WTC11 (cell line): ENCODE results near the gene PFDN1.

ENCODE experiments used
- CBFB ChIP-seq: sonication (generic); formaldehyde crosslinking; IDR thresholded peaks from 2 replicates; pipeline ENCODE4 v1.8.1; 2022; ENCODE audit warnings: mild to moderate bottlenecking, low read depth, missing genetic modification reagents
- ESRRA ChIP-seq: sonication (generic); formaldehyde crosslinking; IDR thresholded peaks from 2 replicates; pipeline ENCODE4 v1.8.1; 2022; ENCODE audit warnings: mild to moderate bottlenecking, missing genetic modification reagents, borderline replicate concordance
- ETV6 ChIP-seq: sonication (generic); formaldehyde crosslinking; IDR thresholded peaks from 2 replicates; pipeline ENCODE4 v1.8.1; 2022; ENCODE audit warnings: mild to moderate bottlenecking, missing genetic modification reagents
- NFE2L1 ChIP-seq: sonication (generic); formaldehyde crosslinking; IDR thresholded peaks from 2 replicates; pipeline ENCODE4 v1.8.1; 2023; ENCODE audit warnings: missing genetic modification reagents
- PRRX2 ChIP-seq: fragments of 250-450 bp; sonication (Bioruptor Pico); IDR thresholded peaks from 2 replicates; pipeline ENCODE4 v1.8.0; 2021; ENCODE audit warnings: mild to moderate bottlenecking
- SOX15 ChIP-seq: fragments of 250-450 bp; sonication (Bioruptor Pico); IDR thresholded peaks from 2 replicates; pipeline ENCODE4 v1.9.0; 2021; ENCODE audit warnings: mild to moderate bottlenecking
- SP1 ChIP-seq: sonication (generic); formaldehyde crosslinking; conservative IDR thresholded peaks from 2 replicates; pipeline ENCODE4 v1.8.1; 2022; ENCODE audit warnings: missing genetic modification reagents
- TP53 ChIP-seq: sonication (generic); formaldehyde crosslinking; IDR thresholded peaks from 2 replicates; pipeline ENCODE4 v1.8.1; 2023; ENCODE audit warnings: mild to moderate bottlenecking, missing genetic modification reagents
- TF ChIP-seq, protein P1 (sequence below): sonication (generic); formaldehyde crosslinking; IDR thresholded peaks from 2 replicates; pipeline ENCODE4 v1.8.1; 2022; ENCODE audit warnings: missing genetic modification reagents, borderline replicate concordance
- TF ChIP-seq, protein P2 (sequence below): fragments of 200-600 bp; IDR thresholded peaks from 2 replicates; pipeline ENCODE4 v1.8.0; 2022; ENCODE audit warnings: antibody characterized with exemption
- TF ChIP-seq, protein P3 (sequence below): sonication (generic); formaldehyde crosslinking; IDR thresholded peaks from 2 replicates; pipeline ENCODE4 v1.8.1; 2022; ENCODE audit warnings: low read depth, mild to moderate bottlenecking, moderate library complexity, missing genetic modification reagents, borderline replicate concordance
- TF ChIP-seq, protein P4 (sequence below): sonication (generic); formaldehyde crosslinking; IDR thresholded peaks from 2 replicates; pipeline ENCODE4 v1.8.0; 2022; ENCODE audit warnings: mild to moderate bottlenecking, missing genetic modification reagents
- TF ChIP-seq, protein P5 (sequence below): sonication (generic); formaldehyde crosslinking; IDR thresholded peaks from 2 replicates; pipeline ENCODE4 v1.8.1; 2023; ENCODE audit warnings: mild to moderate bottlenecking, moderate library complexity, missing genetic modification reagents
- TF ChIP-seq, protein P6 (sequence below): sonication (generic); formaldehyde crosslinking; IDR thresholded peaks from 2 replicates; pipeline ENCODE4 v1.8.0; 2023; ENCODE audit warnings: missing genetic modification reagents, mild to moderate bottlenecking, borderline replicate concordance

DNA sequence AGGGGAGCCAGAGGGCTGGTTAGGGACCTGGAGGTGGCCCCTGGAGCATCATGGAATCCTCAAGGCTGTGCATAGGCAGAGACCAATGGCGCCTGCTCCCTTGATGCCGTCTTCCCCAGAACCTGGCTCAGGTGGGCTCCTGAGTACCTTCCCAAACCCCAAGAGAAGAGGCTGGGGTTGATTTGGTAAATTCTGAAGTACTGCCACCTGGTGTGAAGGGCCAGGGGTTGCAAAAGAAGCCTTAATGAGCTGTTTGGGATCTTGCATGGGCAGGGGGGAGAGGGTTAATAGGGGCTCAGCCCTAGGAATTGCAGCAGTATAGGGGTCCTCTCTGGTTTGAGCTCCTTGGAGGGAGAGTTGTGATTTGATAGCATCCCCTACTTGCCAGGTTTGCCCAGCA is 75.9 kb downstream of the PFDN1 start:
- TF ChIP-seq, protein P1, sequence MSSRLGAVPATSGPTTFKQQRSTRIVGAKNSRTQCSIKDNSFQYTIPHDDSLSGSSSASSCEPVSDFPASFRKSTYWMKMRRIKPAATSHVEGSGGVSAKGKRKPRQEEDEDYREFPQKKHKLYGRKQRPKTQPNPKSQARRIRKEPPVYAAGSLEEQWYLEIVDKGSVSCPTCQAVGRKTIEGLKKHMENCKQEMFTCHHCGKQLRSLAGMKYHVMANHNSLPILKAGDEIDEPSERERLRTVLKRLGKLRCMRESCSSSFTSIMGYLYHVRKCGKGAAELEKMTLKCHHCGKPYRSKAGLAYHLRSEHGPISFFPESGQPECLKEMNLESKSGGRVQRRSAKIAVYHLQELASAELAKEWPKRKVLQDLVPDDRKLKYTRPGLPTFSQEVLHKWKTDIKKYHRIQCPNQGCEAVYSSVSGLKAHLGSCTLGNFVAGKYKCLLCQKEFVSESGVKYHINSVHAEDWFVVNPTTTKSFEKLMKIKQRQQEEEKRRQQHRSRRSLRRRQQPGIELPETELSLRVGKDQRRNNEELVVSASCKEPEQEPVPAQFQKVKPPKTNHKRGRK (CRISPR knock-in tag) = no peak
- TF ChIP-seq CBFB (CRISPR knock-in tag) (no peak), TP53 (CRISPR knock-in tag) (no peak), ETV6 (no peak), SOX15 (no peak), ESRRA (CRISPR knock-in tag) (no peak), SP1 (CRISPR knock-in tag) (no peak), PRRX2 (CRISPR knock-in tag) (no peak), NFE2L1 (CRISPR knock-in tag) (no peak)
- TF ChIP-seq, protein P2, sequence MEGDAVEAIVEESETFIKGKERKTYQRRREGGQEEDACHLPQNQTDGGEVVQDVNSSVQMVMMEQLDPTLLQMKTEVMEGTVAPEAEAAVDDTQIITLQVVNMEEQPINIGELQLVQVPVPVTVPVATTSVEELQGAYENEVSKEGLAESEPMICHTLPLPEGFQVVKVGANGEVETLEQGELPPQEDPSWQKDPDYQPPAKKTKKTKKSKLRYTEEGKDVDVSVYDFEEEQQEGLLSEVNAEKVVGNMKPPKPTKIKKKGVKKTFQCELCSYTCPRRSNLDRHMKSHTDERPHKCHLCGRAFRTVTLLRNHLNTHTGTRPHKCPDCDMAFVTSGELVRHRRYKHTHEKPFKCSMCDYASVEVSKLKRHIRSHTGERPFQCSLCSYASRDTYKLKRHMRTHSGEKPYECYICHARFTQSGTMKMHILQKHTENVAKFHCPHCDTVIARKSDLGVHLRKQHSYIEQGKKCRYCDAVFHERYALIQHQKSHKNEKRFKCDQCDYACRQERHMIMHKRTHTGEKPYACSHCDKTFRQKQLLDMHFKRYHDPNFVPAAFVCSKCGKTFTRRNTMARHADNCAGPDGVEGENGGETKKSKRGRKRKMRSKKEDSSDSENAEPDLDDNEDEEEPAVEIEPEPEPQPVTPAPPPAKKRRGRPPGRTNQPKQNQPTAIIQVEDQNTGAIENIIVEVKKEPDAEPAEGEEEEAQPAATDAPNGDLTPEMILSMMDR = no peak
- TF ChIP-seq, protein P3, sequence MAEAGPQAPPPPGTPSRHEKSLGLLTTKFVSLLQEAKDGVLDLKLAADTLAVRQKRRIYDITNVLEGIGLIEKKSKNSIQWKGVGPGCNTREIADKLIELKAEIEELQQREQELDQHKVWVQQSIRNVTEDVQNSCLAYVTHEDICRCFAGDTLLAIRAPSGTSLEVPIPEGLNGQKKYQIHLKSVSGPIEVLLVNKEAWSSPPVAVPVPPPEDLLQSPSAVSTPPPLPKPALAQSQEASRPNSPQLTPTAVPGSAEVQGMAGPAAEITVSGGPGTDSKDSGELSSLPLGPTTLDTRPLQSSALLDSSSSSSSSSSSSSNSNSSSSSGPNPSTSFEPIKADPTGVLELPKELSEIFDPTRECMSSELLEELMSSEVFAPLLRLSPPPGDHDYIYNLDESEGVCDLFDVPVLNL (CRISPR knock-in tag) = no peak
- TF ChIP-seq, protein P4, sequence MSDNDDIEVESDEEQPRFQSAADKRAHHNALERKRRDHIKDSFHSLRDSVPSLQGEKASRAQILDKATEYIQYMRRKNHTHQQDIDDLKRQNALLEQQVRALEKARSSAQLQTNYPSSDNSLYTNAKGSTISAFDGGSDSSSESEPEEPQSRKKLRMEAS = no peak
- TF ChIP-seq, protein P5, sequence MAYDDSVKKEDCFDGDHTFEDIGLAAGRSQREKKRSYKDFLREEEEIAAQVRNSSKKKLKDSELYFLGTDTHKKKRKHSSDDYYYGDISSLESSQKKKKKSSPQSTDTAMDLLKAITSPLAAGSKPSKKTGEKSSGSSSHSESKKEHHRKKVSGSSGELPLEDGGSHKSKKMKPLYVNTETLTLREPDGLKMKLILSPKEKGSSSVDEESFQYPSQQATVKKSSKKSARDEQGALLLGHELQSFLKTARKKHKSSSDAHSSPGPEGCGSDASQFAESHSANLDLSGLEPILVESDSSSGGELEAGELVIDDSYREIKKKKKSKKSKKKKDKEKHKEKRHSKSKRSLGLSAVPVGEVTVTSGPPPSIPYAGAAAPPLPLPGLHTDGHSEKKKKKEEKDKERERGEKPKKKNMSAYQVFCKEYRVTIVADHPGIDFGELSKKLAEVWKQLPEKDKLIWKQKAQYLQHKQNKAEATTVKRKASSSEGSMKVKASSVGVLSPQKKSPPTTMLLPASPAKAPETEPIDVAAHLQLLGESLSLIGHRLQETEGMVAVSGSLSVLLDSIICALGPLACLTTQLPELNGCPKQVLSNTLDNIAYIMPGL = no peak
- TF ChIP-seq, protein P6, sequence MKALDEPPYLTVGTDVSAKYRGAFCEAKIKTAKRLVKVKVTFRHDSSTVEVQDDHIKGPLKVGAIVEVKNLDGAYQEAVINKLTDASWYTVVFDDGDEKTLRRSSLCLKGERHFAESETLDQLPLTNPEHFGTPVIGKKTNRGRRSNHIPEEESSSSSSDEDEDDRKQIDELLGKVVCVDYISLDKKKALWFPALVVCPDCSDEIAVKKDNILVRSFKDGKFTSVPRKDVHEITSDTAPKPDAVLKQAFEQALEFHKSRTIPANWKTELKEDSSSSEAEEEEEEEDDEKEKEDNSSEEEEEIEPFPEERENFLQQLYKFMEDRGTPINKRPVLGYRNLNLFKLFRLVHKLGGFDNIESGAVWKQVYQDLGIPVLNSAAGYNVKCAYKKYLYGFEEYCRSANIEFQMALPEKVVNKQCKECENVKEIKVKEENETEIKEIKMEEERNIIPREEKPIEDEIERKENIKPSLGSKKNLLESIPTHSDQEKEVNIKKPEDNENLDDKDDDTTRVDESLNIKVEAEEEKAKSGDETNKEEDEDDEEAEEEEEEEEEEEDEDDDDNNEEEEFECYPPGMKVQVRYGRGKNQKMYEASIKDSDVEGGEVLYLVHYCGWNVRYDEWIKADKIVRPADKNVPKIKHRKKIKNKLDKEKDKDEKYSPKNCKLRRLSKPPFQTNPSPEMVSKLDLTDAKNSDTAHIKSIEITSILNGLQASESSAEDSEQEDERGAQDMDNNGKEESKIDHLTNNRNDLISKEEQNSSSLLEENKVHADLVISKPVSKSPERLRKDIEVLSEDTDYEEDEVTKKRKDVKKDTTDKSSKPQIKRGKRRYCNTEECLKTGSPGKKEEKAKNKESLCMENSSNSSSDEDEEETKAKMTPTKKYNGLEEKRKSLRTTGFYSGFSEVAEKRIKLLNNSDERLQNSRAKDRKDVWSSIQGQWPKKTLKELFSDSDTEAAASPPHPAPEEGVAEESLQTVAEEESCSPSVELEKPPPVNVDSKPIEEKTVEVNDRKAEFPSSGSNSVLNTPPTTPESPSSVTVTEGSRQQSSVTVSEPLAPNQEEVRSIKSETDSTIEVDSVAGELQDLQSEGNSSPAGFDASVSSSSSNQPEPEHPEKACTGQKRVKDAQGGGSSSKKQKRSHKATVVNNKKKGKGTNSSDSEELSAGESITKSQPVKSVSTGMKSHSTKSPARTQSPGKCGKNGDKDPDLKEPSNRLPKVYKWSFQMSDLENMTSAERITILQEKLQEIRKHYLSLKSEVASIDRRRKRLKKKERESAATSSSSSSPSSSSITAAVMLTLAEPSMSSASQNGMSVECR (CRISPR knock-in tag) = no peak
